Bone marrow (tissue), 2 donors: ENCODE measurements around the gene ZNF35.
"Not testable (repeated sequence)": the region's sequence is repeated elsewhere in the genome, so short reads cannot be mapped to it uniquely, and the experiment has no call there.

Experiments used
- DNase-seq, 2 donors: peaks; one replicate each; lab custom pipeline; 2025; lab: John Stamatoyannopoulos, UW

The ZNF35 gene

DNA sequence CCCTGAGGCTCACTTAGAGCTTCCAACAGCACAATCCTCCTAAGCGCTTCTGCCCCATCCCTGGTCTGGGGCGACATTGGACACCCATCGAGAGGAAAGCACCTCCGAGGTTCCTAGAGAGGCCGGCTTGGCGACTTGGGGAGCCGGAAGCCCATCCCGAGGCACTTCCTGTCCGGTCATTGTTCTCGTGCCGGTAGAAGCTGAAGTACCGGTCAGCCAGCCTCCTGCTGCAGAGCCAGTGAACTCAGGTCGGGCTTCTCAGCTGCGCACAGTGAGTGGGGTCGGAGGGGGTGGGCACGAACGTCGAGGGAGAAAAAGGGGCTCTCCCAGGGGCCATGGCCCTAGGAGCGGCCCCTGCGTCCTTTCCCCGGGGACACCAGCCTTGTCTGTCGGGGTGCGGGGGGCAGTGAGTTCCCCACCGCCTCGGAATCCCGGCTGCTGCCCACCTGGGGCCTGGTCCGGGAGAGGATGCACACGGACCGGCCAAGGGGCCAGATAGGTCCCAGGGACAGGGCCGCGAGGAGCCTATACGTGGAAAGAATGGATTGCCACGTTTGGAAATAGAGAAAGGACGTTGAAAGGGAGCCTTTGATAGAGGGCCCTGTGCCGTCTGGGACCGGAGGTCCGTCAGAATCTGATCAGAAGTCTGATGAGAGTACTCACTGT lies at the start of gene ZNF35:
Gene ZNF35 (plus strand): TSS at position 169 of the 666 bp plus-strand sequence. CDS start 2,336 bp downstream, outside the sequence.
- peak; percentile 24 to 46 for DNase-seq

DNA sequence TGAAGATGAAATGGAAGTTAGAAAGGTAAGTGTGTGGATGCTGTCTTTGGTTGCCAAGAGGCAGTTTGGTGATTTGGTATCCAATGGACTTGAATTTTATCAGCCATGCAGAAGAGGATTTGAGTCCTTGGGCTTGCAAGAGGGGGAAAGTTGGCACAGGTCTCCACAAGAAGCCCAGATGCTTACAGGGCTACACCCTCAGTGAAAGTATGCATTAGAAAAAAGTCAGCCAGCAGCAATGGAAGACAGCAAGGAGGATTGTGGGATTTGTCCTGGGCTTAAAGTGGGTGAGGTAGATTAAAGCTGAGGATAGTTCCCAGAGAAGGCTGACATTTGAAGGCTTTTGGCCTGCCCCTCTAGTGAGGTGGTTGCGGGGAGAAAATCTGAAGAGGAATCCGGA lies 46.8 kb upstream of the ZNF35 start:
- no peak for DNase-seq

DNA sequence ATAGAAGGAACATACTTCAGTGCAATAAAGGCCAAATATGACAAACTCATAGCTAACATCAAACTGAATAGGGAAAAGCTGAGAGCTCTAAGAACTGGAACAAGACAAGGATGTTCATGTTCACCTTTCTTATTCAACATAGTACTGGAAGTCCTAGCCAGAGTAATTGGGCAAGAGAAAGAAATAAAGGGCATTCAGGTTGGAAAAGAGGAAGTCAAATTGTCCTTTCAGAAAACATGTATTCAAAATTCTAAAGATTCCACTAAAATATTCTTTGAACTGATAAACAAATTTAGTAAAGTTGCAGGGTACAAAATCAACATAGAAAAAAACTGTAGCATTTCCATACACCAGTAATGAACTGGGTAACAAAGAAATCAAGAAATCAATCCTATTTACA lies 35.9 kb upstream of the ZNF35 start:
- no peak for DNase-seq

- DNase-seq: peak; percentile 64 to 76
Measured at GRCh38 chr3:44624749-44625480, 23.6 kb upstream of the ZNF35 start, which contains the start of gene ZNF197. ZNF197 (plus strand) TSS chr3:44625036; CDS start chr3:44629155, 4,119 bp downstream.

DNA sequence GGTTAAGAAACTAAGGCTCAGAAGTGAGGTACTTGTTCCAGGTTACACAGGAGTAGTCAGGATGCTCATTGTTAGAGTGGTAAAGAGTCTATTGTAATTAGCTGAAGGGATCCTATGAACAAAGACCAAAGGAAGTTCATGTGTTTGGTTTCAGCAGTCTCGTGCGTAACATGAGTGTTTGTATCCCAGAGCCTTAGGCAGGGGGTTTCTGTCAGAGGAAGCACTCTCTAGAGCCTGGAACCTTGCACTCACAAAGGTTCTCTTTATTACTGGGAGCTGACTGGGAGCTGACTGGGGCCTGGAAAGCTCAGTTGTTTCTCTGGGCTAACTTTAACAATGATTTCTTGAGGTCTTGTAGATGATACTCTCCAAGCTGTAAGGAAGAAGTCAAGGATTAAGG lies 19.8 kb upstream of the ZNF35 start:
- DNase-seq: no peak

- DNase-seq: no peak
Measured at GRCh38 chr3:44632193-44632592, 16.3 kb upstream of the ZNF35 start.

- DNase-seq: no peak
Measured at GRCh38 chr3:44642337-44642736, 6.2 kb upstream of the ZNF35 start.

DNA sequence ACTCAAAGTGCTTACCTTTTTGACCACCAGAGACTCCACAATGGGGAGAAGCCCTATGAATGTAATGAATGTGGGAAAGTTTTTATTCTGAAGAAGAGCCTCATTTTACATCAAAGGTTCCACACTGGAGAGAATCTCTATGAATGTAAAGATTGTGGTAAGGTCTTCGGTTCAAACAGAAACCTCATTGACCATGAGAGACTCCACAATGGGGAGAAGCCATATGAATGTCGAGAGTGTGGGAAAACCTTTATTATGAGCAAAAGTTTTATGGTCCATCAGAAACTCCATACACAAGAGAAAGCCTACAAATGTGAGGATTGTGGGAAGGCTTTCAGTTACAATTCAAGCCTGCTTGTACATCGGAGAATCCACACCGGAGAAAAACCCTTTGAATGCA lies 5.5 kb upstream of the ZNF35 start:
- no peak for DNase-seq

DNA sequence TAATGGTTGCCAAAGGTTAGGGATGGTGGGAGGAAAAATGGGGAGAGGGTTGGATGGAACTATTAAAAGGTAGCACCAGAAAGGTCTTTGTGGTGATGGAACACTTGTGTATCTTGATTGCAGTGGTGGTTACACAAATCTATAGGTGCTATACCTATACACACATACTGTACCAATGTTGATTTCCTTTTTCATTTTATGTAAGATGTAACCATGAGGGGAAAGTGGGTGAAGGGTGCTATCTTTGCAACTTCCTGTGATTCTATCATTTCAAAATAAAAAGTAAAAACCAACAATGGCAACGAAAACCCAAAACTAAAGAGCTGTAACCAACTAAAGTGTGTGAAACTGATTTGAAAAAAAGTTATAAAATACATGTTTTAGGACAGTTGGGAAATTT lies 761 bp upstream of the ZNF35 start:
- DNase-seq: no peak

GRCh38 chr3:44649709-44650108 lies 1.2 kb downstream of the ZNF35 start:
- no peak for DNase-seq

- no peak for DNase-seq
Measured at GRCh38 chr3:44654039-44654438, 5.5 kb downstream of the ZNF35 start.

DNA sequence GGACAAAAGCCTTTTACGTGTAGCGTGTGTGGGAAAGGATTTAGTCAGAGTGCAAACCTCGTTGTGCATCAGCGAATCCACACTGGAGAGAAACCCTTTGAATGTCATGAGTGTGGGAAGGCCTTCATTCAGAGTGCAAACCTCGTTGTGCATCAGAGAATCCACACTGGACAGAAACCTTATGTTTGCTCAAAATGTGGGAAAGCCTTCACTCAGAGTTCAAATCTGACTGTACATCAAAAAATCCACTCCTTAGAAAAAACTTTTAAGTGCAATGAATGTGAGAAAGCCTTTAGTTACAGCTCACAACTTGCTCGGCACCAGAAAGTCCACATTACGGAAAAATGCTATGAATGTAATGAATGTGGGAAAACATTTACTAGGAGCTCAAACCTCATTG lies 10.5 kb downstream of the ZNF35 start:
- no peak for DNase-seq

DNA sequence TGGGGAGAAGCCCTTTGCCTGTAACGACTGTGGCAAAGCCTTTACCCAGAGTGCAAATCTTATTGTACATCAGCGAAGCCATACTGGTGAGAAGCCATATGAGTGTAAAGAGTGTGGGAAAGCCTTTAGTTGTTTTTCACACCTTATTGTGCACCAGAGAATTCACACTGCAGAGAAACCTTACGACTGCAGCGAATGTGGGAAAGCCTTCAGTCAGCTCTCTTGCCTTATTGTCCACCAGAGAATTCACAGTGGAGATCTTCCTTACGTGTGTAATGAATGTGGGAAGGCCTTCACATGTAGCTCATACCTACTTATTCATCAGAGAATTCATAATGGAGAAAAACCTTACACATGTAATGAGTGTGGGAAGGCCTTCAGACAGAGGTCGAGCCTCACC lies 10.9 kb downstream of the ZNF35 start:
- no peak for DNase-seq

DNA sequence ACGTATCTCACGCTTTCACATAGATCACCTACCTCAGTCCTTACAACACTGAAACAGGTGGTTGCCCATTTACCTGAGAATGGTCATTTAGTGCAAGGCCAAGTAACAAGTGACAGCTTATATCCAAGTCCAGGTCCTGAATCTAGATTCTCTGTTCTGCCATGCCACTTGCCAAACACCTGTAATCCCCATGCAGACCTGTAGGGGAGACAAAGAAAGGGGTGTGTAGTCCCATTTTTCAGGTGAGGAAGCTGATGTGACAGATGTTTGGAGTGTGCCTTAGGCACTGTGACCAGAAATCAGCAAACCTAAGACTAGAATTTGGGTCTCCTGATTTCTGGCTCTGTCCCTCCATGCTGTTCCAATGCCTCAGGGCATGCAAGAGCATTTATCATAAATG lies 12.7 kb downstream of the ZNF35 start:
- no peak for DNase-seq

DNA sequence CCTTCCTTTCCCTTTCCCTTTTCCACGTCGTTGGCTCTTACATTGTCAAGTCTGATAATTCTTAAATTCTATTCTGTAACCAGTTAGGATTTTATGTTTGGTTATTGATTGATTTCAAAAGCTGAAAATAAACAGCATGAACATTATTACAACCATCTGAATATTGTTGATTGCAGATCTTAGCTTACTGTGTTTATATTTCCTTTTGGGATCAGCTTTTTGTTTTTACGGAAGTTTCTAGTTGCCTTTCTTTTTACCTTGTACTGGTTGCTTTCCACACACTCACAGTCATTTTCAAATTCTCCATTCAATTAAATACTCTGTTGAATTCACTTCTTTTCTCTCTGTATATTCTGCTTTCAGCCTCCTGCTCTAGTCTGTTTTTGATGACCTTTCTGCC lies 16.6 kb downstream of the ZNF35 start:
- no peak for DNase-seq

DNA sequence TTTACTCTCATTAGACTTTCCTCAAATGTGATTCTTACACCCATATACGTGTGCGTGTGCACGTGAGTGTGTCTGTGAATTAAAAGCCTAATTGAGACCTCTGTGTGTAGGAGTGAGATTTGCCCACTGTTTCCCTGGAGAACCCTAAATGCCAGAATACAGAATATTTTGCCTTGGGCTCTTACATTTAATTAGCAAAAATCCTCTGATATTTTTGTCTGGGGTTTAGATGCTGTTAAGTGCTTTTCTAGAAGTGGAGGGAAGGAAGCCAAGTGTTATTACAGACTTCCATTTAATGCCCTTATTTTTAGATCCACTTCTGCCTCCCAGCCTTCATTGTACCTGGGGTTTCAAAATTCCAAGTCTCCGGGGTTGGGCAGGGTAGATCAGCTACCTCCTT lies 17.8 kb downstream of the ZNF35 start:
- no peak for DNase-seq

DNA sequence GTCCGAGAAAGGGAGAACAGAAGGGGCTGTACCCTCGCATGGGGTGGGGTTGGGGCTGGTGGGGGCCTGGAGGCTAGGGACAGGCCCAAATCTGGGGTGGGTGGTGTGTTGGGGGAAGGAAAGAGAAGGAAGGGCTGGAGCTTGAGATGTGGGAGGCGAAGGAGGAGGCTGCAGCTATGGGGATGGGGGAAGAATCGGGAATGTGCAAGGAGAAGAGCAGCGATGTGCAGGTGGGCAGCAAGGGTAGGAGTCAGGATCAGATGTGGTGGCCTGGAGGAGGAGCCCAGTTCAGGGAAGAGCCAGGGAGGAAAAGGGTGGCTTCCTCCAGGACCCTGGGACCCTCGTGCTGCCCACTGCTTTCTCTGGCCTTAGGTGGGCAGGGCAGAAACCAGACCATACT lies 21.2 kb downstream of the ZNF35 start:
- no peak for DNase-seq

DNA sequence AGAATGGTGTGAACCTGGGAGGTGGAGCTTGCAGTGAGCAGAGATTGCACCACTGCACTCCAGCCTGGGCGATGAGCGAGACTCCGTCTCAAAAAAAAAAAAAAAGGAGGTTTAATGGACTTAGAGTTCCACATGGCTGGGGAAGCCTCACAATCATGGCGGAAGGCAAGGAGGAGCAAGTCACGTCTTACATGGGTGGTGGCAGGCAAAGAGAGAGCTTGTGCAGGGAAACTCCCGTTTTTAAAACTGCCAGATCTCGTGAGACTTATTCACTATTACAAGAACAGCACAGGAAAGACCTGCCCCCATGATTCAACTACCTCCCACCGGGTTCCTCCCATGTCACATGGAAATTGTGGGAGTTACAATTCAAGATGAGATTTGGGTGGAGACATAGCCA lies 24.9 kb downstream of the ZNF35 start:
- DNase-seq: not testable (repeated sequence)

GRCh38 chr3:44674211-44674610 lies 25.7 kb downstream of the ZNF35 start:
- no peak for DNase-seq

GRCh38 chr3:44678480-44679116 lies 30.1 kb downstream of the ZNF35 start:
- DNase-seq: no peak

- no peak for DNase-seq
Measured at GRCh38 chr3:44680921-44681455, 32.5 kb downstream of the ZNF35 start.

- no peak for DNase-seq
Measured at GRCh38 chr3:44682182-44682896, 33.8 kb downstream of the ZNF35 start.
